GM18511 (cell line): ENCODE results near the gene NOVA2.

Experiments used
- ATAC-seq: cut with Tn5 transposase; IDR thresholded peaks from one replicate; pipeline ENCODE4 v1.9.1; 2021; ENCODE audit warnings: mild to moderate bottlenecking, moderate library complexity; ENCODE audit not compliant: unreplicated experiment

Gene NOVA2

DNA sequence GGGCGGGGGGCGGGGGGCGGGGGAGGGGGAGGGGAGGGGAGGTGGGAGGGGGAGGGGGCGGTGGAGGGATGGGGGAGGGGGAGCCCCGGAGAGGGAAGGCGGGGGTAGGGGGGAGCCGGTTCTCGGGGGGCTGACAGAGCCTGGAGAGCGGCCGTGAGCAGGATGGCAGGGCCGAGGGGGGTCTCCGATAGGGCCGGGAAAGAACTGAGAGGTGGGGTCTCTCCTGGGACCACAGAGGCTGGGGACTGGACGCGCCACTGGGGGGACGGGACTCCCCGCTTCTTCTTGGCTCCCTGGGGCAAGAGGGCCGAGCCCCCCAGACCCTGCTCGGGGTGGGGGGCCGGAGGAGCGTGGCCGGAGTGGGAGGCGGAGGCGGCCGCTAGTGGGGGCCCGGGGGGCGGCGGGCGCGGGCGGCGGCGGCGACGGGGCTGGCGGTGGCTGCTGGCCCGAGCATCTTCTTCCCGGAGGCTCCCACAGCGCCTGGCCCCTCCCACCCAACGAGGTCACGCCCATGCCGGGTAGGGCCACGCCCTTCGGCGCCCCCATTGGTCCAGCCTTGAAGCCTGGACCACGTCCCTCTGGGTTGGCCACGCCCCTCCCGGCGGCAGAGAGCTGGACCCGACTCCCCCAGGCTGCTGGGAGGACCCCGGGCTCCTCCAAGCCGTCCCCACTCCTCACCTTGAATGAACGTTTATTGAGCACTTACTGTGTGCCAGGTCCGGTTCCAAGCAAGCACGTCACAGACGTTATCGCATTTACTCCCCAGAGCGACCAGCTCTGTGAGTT, at the start of gene NOVA2:
NOVA2 (minus strand) TSS at position 313 of the 786 bp plus-strand sequence. CDS start 514 bp downstream, outside the sequence.
- ATAC-seq: no peak

GRCh38 chr19:46023311-46023779, 49.7 kb upstream of the NOVA2 start:
- no peak for ATAC-seq

- ATAC-seq: no peak
These were observed 49.0 kb upstream of the NOVA2 start, which contains the start of gene PGLYRP1 for GRCh38 chr19:46022431-46023310. TSS of gene PGLYRP1 (minus strand) at chr19:46023053. CDS start at chr19:46023021, 32 bp downstream.

GRCh38 chr19:46022061-46022430, 48.4 kb upstream of the NOVA2 start:
- ATAC-seq: no peak

DNA sequence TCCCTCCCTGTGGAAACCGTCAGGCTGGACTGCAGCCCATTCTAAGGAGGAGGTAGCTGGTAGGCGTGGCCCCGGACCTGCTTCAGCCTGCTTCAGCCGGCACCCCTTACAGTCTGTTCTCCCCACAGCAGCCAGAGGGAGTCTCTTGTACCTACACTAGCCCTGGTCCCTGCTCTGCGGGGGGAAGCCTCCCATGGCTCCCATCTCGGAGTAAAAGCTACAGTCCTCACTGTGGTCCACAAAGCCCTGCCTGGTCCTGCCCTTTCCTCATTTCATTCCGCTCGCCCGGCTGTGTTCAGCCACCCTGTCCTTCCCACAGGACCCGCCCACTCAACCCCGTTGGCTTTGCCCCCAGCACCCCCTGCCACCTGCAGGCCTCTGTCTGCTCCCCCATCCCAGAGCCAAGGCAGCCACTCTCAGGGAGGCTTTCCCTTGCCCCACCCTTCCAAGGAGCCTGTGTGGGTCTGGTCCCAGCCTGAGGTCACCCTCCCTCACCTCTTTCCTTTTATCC, 47.9 kb upstream of the NOVA2 start:
- no peak for ATAC-seq

GRCh38 chr19:46020819-46021125, 47.1 kb upstream of the NOVA2 start:
- no peak for ATAC-seq

GRCh38 chr19:46019270-46019669, 45.6 kb upstream of the NOVA2 start:
- ATAC-seq: no peak

DNA sequence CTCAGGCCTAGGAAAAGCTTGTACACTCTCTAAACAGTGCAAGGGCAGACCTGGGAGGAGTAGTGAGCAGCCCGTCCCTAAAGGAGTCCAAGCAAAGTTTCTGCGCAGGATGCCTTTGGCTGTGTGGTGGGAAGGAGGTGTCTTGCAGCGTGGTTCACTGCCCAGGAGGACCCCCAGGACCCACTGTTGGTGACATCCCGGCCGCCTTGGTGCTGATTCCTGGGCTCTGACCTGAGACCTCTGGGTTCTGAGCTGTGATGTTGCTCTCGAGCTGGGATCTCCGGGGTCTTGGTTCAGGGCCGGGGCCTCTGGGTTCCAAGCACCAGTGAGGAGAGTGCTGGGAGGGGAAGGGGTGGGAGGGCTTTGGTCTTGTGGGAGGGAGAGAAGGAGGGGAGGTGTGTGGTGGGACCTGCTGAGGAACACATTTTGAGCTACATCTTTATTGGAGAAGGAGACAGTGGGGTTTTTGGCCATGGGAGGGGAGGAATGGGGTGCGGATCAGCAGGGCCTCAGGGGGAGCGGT, 45.1 kb upstream of the NOVA2 start:
- ATAC-seq: no peak

GRCh38 chr19:46017874-46018675, 44.4 kb upstream of the NOVA2 start:
- no peak for ATAC-seq

GRCh38 chr19:46017095-46017429, 43.4 kb upstream of the NOVA2 start:
- ATAC-seq: no peak

DNA sequence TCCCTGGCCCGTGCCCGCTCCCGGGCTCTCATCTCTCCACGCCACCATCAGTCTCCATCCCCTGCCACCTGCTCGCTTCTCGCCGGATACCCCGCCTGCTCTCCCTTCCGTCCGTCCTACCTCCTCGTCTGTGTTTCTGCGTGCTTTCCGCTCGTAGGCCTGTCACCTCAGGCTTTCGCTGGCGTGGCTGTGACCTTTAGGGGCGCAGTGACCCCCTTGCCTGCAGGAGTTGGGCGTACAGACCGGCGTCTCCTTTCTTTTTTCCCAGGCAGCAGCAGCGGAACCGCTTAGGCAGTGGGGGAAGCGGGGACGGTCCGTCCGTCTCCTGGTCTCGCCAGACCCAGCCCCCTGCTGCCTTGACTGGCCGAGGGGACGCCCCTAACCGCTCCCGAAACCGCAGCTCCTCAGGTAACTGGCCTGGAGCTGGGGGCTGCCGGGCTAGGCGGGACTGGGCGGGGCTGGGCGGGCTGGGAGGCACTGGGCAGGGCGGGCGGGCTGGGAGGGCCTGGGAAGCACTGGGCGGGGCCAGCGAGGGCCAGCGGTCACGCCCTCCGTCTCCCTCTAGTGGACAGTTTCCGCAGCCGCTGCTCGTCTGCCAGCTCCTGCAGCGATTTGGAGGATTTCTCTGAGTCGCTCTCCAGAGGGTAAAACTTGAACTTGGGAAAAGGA, 42.9 kb upstream of the NOVA2 start:
- ATAC-seq: no peak

GRCh38 chr19:46015687-46016425, 42.2 kb upstream of the NOVA2 start:
- no peak for ATAC-seq

- no peak for ATAC-seq
These were observed 41.4 kb upstream of the NOVA2 start for GRCh38 chr19:46014941-46015686.

GRCh38 chr19:46014534-46014933, 40.9 kb upstream of the NOVA2 start:
- ATAC-seq: no peak

DNA sequence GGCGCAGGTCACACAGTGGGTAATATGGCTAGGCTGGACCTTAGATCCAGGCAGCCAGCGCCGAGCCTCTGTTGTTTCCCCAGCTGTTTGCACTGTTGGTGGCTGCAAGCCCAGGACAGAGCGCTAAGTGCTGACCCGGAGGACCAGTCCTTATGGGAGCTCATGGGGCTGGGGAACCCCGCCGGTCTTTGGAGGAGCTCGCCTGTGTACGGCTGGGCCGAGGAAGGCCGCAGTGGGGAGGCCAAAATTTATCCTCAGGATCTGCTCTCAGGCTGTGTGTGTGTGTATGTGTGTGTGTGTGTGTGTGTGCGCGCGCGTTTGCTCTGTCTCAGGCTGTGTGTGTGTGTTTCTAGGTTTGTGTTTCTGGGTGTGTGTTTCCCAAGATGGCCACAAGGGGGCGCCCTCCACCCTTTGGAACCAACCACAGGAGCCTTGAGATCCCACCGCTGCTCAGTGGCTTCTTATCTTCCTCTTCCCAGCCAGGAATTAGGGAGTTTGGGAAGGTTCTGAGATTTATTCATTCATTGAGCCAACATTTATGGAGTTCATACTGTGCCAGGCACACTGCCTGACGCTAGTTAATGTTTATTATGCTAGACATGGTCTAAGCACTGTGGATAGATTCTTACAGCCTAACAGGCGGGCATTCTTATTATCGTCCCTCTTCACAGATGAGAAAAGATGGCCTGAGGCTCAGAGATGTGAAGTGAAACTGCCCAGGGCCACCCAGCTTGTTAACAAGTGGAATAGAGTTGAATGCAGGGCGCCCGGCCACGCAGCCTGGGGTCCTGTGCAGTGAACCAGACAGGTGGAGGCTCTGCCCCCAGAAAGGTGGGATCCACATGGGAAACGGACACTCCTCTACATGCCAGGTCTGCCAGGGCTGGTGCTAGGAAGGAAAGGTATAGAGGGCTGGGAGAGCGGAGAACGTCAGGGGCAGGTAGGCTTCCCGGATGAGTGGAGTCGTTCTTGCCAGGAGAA, 36.2 kb upstream of the NOVA2 start:
- ATAC-seq: no peak

DNA sequence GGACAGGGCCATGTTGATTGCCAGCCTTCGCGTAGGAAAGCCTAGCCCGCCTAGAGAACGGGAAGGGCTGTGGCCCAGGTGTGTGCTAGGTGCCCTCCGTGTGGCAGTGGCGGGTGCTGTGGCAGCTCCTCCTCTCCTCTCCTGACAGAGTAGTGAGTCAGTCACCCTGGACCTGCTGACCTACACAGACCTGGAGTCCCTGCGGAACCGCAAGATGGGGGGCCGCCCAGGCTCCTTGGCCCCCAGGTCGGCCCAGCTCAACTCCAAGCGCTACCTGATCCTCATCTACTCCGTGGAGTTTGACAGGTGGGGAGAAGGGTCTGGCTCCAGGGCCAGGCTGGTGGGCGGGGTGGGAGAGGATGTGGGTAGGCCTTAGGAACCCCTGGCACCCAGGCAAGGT, 32.7 kb upstream of the NOVA2 start:
- ATAC-seq: no peak

- no peak for ATAC-seq
These were observed 29.1 kb upstream of the NOVA2 start for GRCh38 chr19:46002678-46003275.
